Measurements from ENCODE around the gene CABLES1.
"Not testable (repeated sequence)": the region's sequence is repeated elsewhere in the genome, so short reads cannot be mapped to it uniquely, and the experiment has no call there.

CABLES1 gene

DNA sequence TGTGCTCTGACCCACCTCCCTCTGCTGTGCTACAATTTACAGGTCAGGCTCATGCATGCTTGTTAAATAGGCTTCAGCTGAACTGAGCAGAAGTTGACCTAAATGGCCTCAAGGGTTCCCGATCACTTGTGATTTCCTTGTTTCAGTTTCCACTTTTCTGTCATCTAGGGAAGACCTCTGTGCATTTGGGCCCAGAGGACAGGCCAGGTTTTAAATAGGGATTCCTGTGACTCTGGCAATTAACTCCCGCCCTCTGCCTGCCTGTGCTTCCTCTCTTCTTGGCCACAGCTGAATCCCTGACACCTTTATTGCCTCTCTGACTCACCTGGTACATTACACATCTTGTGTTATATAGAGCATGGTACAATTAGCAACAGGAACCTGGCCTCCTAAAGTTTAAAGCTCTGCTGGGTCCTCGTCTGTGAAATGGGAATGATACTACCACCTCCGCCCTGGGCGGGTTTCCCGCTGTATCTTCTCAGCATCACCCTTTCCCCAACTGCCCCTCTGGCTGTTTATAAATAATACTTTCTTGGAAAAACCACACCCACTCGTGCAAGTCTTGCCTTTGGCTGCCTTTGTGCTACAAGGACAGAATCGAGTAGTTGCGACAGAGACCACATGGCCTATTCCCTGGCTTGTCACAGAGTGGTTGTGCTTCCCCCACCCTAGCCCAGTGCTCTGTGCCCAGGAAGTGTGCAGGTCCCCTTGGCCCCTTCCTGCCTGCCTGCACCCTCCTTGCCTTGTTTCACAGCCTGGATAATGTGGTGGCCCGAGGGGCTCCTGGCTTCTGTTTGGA lies 7.9 kb downstream of the CABLES1 start:
- H3K27me3 Mint-ChIP-seq (ENCODE audit: low read depth): peaks cover 21% of the 10 kb centered on the region
- peaks cover 4% of the 10 kb centered on the region for H3K4me1 Mint-ChIP-seq (ENCODE audit: low read depth)
- H3K36me3 Mint-ChIP-seq (ENCODE audit: low read depth): no peaks in the 10 kb centered on the region
- no peak overlapping the region for H3K4me3 Mint-ChIP-seq
- H3K9me3 Mint-ChIP-seq: no peaks in the 10 kb centered on the region
- H3K27ac Mint-ChIP-seq: no peak overlapping the region

- Mint-ChIP-seq H3K27me3 (ENCODE audit: low read depth) (peaks cover 16% of the 10 kb centered on the region), H3K27ac (no peak overlapping the region), H3K36me3 (ENCODE audit: low read depth) (no peaks in the 10 kb centered on the region), H3K4me1 (ENCODE audit: low read depth) (peaks cover 4% of the 10 kb centered on the region), H3K4me3 (no peak overlapping the region), H3K9me3 (no peaks in the 10 kb centered on the region)
Observed at GRCh38 chr18:23143815-23144261, 8.6 kb downstream of the CABLES1 start.

DNA sequence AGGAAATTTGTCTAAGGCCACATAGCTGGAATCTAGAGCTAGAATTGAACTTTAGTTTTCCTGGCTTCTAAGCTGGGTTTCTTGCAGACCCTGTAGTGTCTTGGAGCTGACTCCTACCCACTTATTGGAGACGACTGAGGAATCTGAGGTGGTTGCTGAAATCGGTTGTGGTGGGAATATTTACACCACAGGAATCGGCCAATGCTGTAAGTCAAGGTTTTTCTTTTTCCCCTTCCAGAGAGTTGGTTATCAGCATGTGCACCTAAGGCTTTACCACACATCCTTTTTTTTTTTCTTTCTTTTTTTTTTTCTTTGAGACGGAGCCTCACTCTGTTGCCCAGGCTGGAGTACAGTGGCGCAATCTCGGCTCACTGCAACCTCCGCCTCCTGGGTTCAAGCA lies 9.4 kb downstream of the CABLES1 start:
- no peaks in the 10 kb centered on the region for H3K36me3 Mint-ChIP-seq (ENCODE audit: low read depth)
- H3K4me1 Mint-ChIP-seq (ENCODE audit: low read depth): peaks cover 4% of the 10 kb centered on the region
- H3K9me3 Mint-ChIP-seq: no peaks in the 10 kb centered on the region
- no peak overlapping the region for H3K4me3 Mint-ChIP-seq
- H3K27me3 Mint-ChIP-seq (ENCODE audit: low read depth): peaks cover 13% of the 10 kb centered on the region
- no peak overlapping the region for H3K27ac Mint-ChIP-seq

GRCh38 chr18:23145621-23146020 lies 10.3 kb downstream of the CABLES1 start:
- Mint-ChIP-seq H3K9me3 (no peaks in the 10 kb centered on the region), H3K4me1 (ENCODE audit: low read depth) (peaks cover 4% of the 10 kb centered on the region), H3K27ac (no peak overlapping the region), H3K36me3 (ENCODE audit: low read depth) (no peaks in the 10 kb centered on the region), H3K4me3 (no peak overlapping the region), H3K27me3 (ENCODE audit: low read depth) (peaks cover 10% of the 10 kb centered on the region)

DNA sequence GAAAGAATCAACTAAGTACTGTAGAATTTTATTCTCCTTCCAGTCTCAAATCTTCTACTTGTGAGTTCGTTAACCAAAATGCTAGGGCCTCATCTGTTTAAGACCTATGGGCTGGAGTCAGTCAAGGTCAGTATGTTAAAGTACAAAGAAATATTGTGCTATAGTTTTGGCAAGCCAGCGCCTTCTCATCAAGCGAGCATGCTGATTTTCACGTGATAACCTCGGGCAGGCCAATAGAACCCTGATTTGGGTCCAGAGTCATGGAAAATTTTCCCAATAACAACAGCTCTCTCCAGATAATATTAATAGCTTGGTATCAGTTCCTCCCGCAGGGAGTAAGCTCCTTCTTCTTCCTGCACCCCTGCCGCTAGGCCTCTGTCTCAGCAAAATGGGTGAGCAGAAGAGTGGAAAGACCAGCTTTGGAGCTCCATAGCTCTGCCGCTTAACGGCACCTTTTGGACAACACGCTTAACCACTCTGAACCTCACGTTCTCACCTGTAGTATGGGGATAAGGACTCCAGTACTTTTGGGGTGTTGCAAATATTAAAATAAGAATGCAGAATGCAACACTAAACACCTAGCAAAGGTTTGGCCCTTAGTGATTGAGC lies 11.7 kb downstream of the CABLES1 start:
- Mint-ChIP-seq H3K4me1 (ENCODE audit: low read depth) (peaks cover 4% of the 10 kb centered on the region), H3K9me3 (no peaks in the 10 kb centered on the region), H3K27ac (no peak overlapping the region), H3K27me3 (ENCODE audit: low read depth) (peaks cover 6% of the 10 kb centered on the region), H3K36me3 (ENCODE audit: low read depth) (no peaks in the 10 kb centered on the region), H3K4me3 (no peak overlapping the region)

- Mint-ChIP-seq H3K27ac (no peak overlapping the region), H3K4me1 (ENCODE audit: low read depth) (peaks cover 1% of the 10 kb centered on the region), H3K9me3 (no peaks in the 10 kb centered on the region), H3K4me3 (no peak overlapping the region), H3K27me3 (ENCODE audit: low read depth) (peaks cover 6% of the 10 kb centered on the region), H3K36me3 (ENCODE audit: low read depth) (no peaks in the 10 kb centered on the region)
Observed at GRCh38 chr18:23148382-23148781, 13.1 kb downstream of the CABLES1 start.

DNA sequence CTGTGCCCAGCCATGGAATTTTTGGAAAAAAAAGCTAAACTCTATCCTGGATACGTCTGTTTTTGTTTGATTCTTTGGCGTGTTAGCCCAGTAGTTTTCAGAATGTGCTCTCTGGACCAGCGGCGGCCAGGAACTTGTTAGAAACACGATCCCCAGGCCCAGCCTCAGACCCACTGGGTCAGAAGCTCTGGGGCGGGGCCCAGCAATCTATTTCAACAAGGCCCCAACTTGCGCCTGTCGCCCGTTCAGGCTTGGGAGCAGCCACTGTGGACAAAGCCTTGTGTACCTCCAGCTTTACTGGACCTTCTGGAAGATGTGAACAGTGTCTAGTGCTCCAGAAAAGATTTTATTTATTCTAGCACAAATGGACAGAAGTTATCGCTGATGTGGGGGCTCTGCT lies 14.3 kb downstream of the CABLES1 start:
- Mint-ChIP-seq H3K27ac (no peak overlapping the region), H3K36me3 (ENCODE audit: low read depth) (no peaks in the 10 kb centered on the region), H3K4me3 (no peak overlapping the region), H3K9me3 (no peaks in the 10 kb centered on the region), H3K27me3 (ENCODE audit: low read depth) (peaks cover 6% of the 10 kb centered on the region), H3K4me1 (ENCODE audit: low read depth) (no peaks in the 10 kb centered on the region)

DNA sequence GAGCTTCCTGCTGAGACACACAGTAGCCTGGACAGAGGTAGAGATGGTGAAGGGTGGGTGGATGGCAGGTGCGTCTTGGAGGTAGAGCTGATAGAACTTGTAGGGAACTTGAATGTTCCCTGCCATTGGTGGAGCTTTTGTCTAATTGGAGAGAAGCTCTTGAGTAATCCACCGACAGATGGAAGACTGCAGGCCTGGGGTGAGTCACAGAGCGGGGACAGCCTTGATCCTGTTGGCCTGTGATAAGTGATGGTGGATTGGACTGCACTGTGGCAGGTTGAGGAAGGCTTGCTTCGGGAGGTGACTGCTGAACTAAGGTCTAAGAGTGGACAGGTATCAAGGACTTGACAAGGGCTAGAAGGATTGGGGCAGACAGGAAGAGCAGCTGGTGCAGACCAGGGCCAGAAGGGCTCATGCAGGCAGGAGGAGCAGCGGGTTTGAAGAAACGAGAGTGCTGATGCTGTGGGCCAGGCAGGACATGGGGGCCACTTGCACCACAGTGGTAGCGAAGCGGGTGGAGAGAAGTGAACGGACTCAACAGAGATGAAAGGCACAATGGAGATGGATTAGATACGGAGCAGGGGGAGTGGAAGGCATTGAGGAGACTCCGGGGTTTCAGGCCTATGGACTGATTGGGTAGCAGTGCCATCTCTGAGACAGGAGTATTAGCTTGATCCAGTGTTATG lies 16.3 kb downstream of the CABLES1 start:
- Mint-ChIP-seq H3K36me3 (ENCODE audit: low read depth) (no peaks in the 10 kb centered on the region), H3K4me3 (no peak overlapping the region), H3K27me3 (ENCODE audit: low read depth) (no peaks in the 10 kb centered on the region), H3K9me3 (no peaks in the 10 kb centered on the region), H3K27ac (no peak overlapping the region), H3K4me1 (ENCODE audit: low read depth) (no peaks in the 10 kb centered on the region)

- H3K27ac Mint-ChIP-seq: no peak overlapping the region
- no peak overlapping the region for H3K4me3 Mint-ChIP-seq
- no peaks in the 10 kb centered on the region for H3K4me1 Mint-ChIP-seq (ENCODE audit: low read depth)
- no peaks in the 10 kb centered on the region for H3K36me3 Mint-ChIP-seq (ENCODE audit: low read depth)
- no peaks in the 10 kb centered on the region for H3K9me3 Mint-ChIP-seq
- no peaks in the 10 kb centered on the region for H3K27me3 Mint-ChIP-seq (ENCODE audit: low read depth)
Observed at GRCh38 chr18:23154030-23154429, 18.7 kb downstream of the CABLES1 start.

DNA sequence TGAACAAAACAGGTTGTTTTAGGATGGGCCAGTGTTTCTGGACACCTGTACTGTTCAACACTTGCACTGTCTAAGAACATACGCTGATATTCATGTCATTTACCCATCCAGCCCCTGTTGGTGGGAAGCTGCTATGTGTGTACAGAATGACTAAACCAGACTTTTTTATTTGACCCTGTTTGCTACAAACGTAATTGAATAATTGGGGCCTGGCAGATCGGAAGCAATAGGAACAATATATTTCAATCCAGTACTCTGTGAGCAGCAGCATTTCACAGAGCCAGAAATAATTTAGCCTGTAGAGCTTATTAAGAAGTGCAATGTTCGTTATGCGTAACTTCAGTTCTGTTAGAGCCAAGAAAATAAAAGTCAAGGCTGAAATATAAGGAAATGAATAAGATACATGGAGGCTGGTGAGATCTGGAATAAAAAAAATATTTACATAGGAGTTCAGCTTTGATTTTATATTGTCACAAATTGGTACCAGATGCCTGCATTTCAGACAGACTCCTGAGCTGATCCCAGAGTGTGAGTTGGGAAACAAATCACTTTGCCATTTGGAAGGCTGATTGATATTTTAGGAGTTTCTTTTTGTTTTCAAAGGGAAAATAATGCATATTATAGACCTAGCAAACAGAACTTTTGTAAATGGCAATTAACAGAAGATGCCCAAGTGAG lies 19.7 kb downstream of the CABLES1 start:
- H3K9me3 Mint-ChIP-seq: no peaks in the 10 kb centered on the region
- no peaks in the 10 kb centered on the region for H3K36me3 Mint-ChIP-seq (ENCODE audit: low read depth)
- no peaks in the 10 kb centered on the region for H3K27me3 Mint-ChIP-seq (ENCODE audit: low read depth)
- H3K4me1 Mint-ChIP-seq (ENCODE audit: low read depth): no peaks in the 10 kb centered on the region
- no peak overlapping the region for H3K4me3 Mint-ChIP-seq
- no peak overlapping the region for H3K27ac Mint-ChIP-seq

- H3K4me1 Mint-ChIP-seq (ENCODE audit: low read depth): no peaks in the 10 kb centered on the region
- no peak overlapping the region for H3K4me3 Mint-ChIP-seq
- no peaks in the 10 kb centered on the region for H3K27me3 Mint-ChIP-seq (ENCODE audit: low read depth)
- no peaks in the 10 kb centered on the region for H3K36me3 Mint-ChIP-seq (ENCODE audit: low read depth)
- H3K27ac Mint-ChIP-seq: no peak overlapping the region
- H3K9me3 Mint-ChIP-seq: no peaks in the 10 kb centered on the region
Observed at GRCh38 chr18:23155537-23155936, 20.3 kb downstream of the CABLES1 start.

DNA sequence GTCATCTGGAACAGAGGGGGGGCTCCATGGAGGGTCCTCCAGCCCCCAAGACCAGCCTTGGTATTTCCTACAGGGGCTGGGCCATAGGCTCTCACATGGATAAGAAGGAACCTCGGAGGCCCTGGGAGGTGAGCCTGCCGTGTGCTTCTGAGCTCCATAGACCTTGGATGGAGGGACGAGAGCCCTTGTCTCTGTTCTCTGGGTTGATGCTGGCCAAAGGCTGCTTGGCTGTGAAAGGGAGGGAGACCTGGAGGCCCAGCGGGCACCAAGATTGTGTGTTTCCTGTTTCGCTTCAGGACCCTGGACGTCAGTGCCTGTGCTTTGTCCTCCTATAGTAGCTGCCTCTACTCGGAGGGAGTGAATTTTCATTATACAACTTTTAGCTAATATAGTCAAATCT lies 20.8 kb downstream of the CABLES1 start:
- no peak overlapping the region for H3K4me3 Mint-ChIP-seq
- no peak overlapping the region for H3K27ac Mint-ChIP-seq
- no peaks in the 10 kb centered on the region for H3K9me3 Mint-ChIP-seq
- H3K36me3 Mint-ChIP-seq (ENCODE audit: low read depth): no peaks in the 10 kb centered on the region
- H3K4me1 Mint-ChIP-seq (ENCODE audit: low read depth): no peaks in the 10 kb centered on the region
- H3K27me3 Mint-ChIP-seq (ENCODE audit: low read depth): no peaks in the 10 kb centered on the region

DNA sequence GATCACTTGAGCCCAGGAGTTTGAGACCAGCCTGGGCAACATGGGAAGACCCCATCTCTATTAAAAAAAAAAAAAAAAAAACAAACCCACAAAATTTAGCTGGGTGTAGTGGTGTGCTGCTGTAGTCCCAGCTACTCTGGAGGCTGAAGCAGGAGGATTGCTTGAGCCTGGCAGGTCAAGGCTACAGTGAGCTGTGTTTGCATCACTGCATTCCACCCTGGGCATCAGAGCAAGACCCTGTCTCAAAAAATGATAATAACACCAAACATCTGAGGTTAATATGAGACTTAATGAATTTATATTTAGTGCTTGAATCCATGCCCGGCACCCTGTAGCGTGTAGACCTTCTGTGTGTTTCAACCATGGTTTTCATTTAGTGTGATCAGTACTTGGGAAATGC lies 22.8 kb downstream of the CABLES1 start:
- Mint-ChIP-seq H3K4me3 (no peak overlapping the region), H3K4me1 (ENCODE audit: low read depth) (no peaks in the 10 kb centered on the region), H3K36me3 (ENCODE audit: low read depth) (no peaks in the 10 kb centered on the region), H3K27ac (no peak overlapping the region), H3K27me3 (ENCODE audit: low read depth) (peaks cover 9% of the 10 kb centered on the region), H3K9me3 (no peaks in the 10 kb centered on the region)

- H3K9me3 Mint-ChIP-seq; H3K36me3 Mint-ChIP-seq (ENCODE audit: low read depth); H3K27ac Mint-ChIP-seq; H3K4me1 Mint-ChIP-seq (ENCODE audit: low read depth); H3K4me3 Mint-ChIP-seq: not testable (repeated sequence)
- H3K27me3 Mint-ChIP-seq (ENCODE audit: low read depth): peaks cover 11% of the 10 kb centered on the region
Observed at GRCh38 chr18:23158884-23159283, 23.6 kb downstream of the CABLES1 start.

Data from T-helper 1 cell treated with Interleukin-12 subunit alpha and Interleukin-12 subunit beta and Interleukin-4 antibody, amounts not matched to agents 30 μg/mL and 1 μg/mL, for 36 hours (primary cell).